ENCODE measurements around the gene DNM3. TPM values are rescaled to one million over a fixed set of nuclear protein-coding genes. Genes with fewer than 3 reads are reported as not detected.

Gene DNM3
- total RNA-seq, 1 experiment from 2014 or later: 2.7 TPM

DNA sequence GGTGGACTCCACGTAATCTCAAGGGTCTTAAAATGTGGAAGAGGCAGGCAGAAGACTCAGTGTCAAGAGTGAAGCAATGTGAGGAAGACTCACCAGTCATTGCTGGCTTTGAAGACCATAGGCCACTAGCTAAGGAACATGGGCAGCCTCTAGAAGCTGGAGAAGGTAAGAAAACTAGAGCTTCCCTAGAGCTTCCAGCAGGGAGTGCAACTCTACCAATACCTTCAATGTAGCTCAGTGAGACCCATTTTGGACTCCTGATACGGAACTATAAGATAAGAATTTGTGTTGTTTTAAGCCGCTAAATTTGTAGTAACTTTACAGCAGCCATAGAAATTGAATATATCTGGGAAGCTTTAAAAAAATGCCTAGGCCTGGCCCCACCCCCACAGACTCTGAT, 41.0 kb upstream of the DNM3 start:
- WGBS (ENCODE audit: extremely low coverage, insufficient read length, low lambda C conversion rate): no CpG with 5 or more reads among the region's 3 CpGs
- Histone ChIP-seq H3K9me3 (ENCODE audit: control insufficient read depth, low read depth, low read length) (no peaks in the 10 kb centered on the region), H2BK15ac (ENCODE audit: low read depth, low read length) (no peak overlapping the region), H3K79me1 (ENCODE audit: insufficient read depth, low read depth, low read length, poor library complexity, severe bottlenecking) (no peaks in the 10 kb centered on the region), H3T11ph (ENCODE audit: low read length) (no peak overlapping the region), H2BK5ac (ENCODE audit: insufficient read length, low read length) (no peak overlapping the region), H3K56ac (ENCODE audit: insufficient read length, low read depth, low read length) (no peak overlapping the region), H2BK20ac (ENCODE audit: low read depth, low read length, poor library complexity, severe bottlenecking) (no peak overlapping the region), H3K27me3 (ENCODE audit: insufficient read depth, low read length) (no peaks in the 10 kb centered on the region), H4K5ac (ENCODE audit: insufficient read length, low read depth, low read length) (no peak overlapping the region), H3K4me1 (ENCODE audit: insufficient read depth, low read length) (0 out of 2 replicates have a peak, but pooled peaks cover 2% of the 10 kb centered on the region), H3K4me2 (ENCODE audit: insufficient read depth, insufficient read length, low read length) (no peak overlapping the region), H4K91ac (ENCODE audit: insufficient read length, low read depth, low read length) (no peak overlapping the region), H3K23ac (ENCODE audit: insufficient read length, low read depth, low read length) (no peak overlapping the region), H3K4ac (ENCODE audit: low read depth, low read length) (no peak overlapping the region), H4K8ac (replicated peaks; ENCODE audit: insufficient read length, low read depth, low read length) (no peak overlapping the region), H2AK5ac (ENCODE audit: insufficient read length, low read length) (no peak overlapping the region), H3K23me2 (ENCODE audit: insufficient read length, low read depth, low read length, poor library complexity, severe bottlenecking) (no peaks in the 10 kb centered on the region), H3K9ac (ENCODE audit: extremely low read depth, insufficient read length, low read length) (no peak overlapping the region), H2BK12ac (ENCODE audit: insufficient read length, low read depth, low read length) (no peak overlapping the region), H3K14ac (ENCODE audit: insufficient read depth, low read length) (no peak overlapping the region), H4K20me1 (ENCODE audit: control insufficient read depth, insufficient read depth, insufficient read length) (no peaks in the 10 kb centered on the region), H3K27ac (ENCODE audit: insufficient read length, low read depth, low read length) (no peak overlapping the region), H3K18ac (ENCODE audit: insufficient read length, low read depth, low read length) (no peak overlapping the region), H2BK120ac (ENCODE audit: low read depth, low read length, poor library complexity, severe bottlenecking) (no peak overlapping the region), H2AFZ (ENCODE audit: low read length) (no peak overlapping the region), H3K79me2 (ENCODE audit: insufficient read depth, low read length) (no peaks in the 10 kb centered on the region)
- no peaks in the 10 kb centered on the region for H3K9me3 Mint-ChIP-seq
- no peaks in the 10 kb centered on the region for H3K27me3 Mint-ChIP-seq (ENCODE audit: low read depth)
- peak overlapping the region in 1 of 3 experiments; percentile 26; a peak in 2 of 7 replicates for H3K27ac Mint-ChIP-seq
- TF ChIP-seq CTCF (conservative IDR thresholded peaks at IDR 0.05): peak; percentile 45; the same call in 2 of the 3 replicates
- H3K4me3 Mint-ChIP-seq: no peak overlapping the region
- DNase-seq: no peak
- peaks cover 18 to 26% of the 10 kb centered on the region in 2 experiments for H3K4me1 Mint-ChIP-seq
- H3K36me3 Mint-ChIP-seq (ENCODE audit: insufficient read depth in 1 of 3, low read depth in 3 of 3): peaks cover 2 to 28% (median 15%) of the 10 kb centered on the region in 3 experiments; a peak in 5 of 7 replicates
